IPS-18c (cell line): Measurements from ENCODE around the gene CDK6.
A peak's percentile ranks its signal among the peaks of the same experiment; 100 is the strongest.

Experiments used
- H3K4me3 ChIP-seq: 2 replicates; pipeline ENCODE4 v1.7.0; 2013; ENCODE audit warnings: low read depth, mild to moderate bottlenecking, low read length, moderate library complexity; ENCODE audit not compliant: insufficient read depth
- H3K9me3 ChIP-seq: one replicate; pipeline ENCODE4 v1.6.1; 2013; ENCODE audit warnings: mild to moderate bottlenecking, low read length, moderate library complexity; ENCODE audit not compliant: control insufficient read depth, insufficient read depth

The CDK6 gene

GRCh38 chr7:92595281-92595680 lies 241.1 kb downstream of the CDK6 start:
- no peak overlapping the region for H3K4me3 ChIP-seq
- no peaks in the 10 kb centered on the region for H3K9me3 ChIP-seq

DNA sequence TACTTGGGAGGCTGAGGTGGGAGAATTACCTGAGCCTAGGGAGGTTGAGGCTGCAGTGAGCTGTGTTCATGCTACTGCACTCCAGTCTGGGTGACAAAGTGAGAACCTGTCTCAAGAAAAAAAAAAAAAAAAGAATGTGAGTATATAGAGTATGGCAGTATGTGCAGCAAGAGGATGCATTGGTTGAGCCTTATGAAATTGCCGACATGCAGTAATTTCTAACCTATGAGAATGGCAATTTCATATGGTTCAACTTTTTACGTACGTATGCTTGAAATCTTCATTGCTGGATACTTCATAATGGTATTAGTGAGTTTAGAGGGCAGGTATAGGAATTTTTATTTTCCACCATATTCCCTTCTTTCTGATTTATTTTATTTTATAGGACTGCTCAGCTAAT lies 241.6 kb downstream of the CDK6 start:
- H3K4me3 ChIP-seq = no peak overlapping the region

DNA sequence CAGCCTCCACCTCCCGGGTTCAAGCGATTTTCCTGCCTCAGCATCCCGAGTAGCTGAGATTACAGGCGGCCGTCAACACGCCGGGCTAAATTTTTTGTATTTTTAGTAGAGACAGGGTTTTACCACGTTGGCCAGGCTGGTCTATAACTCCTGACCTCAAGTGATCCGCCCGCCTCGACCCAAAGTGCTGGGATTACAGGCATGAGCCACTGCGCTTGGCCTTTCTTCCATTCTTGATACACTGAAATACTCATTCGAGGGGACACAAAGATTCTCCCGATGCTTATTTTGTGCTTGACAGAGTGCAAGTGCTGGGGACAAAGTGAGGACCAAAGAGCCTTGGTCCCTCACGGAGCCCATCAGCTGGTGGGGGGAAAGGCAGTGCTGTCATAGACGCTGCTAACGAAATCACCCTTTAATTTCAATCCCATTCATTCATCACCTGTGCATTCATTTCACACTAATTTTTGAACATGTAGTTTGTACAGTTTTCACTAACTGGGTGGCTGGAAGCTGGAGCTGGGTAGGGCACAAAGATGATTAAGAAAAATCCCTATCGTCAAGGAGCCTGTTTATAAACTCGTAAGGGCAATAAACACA lies 245.6 kb downstream of the CDK6 start:
- no peaks in the 10 kb centered on the region for H3K9me3 ChIP-seq
- peak overlapping the region; percentile 95; the same call in 1 of the 2 replicates for H3K4me3 ChIP-seq

More for the DNA sequence above, 241.6 kb downstream of the CDK6 start:
- no peaks in the 10 kb centered on the region for H3K9me3 ChIP-seq

- peak overlapping the region; percentile 95 for H3K4me3 ChIP-seq
- no peaks in the 10 kb centered on the region for H3K9me3 ChIP-seq
Measured at GRCh38 chr7:92589056-92589455, 247.3 kb downstream of the CDK6 start.

DNA sequence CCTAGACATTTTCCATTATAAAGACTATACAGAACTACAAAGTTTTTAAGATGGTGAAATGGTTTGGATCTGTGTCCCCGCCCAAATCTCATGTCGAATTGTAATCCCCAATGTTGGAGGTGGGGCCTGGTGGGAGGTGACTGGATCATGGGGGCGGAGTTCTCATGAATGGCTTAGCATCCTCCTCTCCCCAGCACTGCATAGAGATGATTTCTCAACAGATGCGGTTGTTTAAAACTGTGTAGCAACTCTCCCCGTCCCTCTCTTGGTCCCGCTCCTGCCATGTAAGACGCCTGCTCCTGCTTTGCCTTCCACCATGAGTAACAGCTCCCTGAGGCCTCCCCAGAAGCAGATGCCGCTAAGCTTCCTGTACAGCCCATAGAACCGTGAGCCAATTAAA lies 247.8 kb downstream of the CDK6 start:
- peak overlapping the region; percentile 95; the same call in 1 of the 2 replicates for H3K4me3 ChIP-seq
- no peaks in the 10 kb centered on the region for H3K9me3 ChIP-seq

DNA sequence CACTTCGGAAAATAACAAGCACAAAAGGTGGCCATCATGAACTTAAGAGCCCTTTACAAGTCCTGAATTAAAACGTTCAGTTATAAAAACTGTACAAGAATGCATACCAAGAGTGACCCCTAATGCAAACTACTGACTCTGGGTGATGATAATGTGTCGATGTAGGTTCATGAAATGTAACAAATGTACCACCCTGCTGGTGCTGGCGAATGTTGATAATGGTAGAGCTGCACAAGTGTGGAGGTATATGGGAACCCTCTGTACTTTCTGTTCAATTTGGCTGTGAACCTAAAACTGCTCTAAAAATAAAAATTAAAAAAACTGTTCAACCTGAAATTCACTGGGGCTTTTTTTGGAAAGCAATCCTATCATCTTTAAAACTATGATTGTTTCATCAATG lies 249.5 kb downstream of the CDK6 start:
- Histone ChIP-seq H3K4me3 (no peak overlapping the region), H3K9me3 (no peaks in the 10 kb centered on the region)

DNA sequence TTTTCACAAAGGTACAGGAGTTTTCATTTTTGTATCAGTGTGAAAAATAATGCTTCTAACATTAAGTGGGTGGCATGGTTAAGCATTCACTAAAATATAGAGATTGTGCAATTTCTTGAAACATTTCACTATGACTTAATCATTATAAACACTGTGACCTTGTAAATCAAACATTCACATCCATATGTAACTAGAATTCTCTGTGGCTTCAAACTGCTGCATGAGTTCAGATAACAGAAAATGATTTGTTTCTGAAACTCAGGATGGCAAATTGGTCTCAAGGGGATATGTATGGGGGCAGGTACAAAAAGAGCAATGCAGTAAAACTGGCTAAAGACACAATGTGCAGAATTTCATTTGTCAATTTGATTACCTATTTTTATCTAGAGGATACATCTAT lies 250.0 kb downstream of the CDK6 start:
- Histone ChIP-seq H3K4me3 (no peak overlapping the region), H3K9me3 (no peaks in the 10 kb centered on the region)

DNA sequence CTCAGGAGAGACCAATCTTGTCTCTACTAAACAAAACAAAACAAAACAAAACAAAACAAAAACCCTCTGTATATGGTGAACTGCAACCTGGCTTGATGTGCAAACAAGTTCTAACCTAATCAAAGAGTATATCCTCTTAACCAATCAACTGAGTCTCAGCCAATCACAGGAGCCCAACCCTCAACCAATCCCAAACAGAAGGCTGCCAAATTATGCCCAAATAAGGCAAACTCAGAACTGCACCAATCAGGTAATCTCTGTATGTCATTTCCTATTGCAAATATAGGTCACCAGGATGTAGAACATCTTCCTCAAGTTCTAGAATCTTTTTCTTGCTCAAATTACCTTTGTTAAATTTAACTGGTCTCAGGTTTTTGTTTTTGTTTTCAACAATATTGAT lies 251.4 kb downstream of the CDK6 start:
- Histone ChIP-seq H3K9me3 (no peaks in the 10 kb centered on the region), H3K4me3 (no peak overlapping the region)

DNA sequence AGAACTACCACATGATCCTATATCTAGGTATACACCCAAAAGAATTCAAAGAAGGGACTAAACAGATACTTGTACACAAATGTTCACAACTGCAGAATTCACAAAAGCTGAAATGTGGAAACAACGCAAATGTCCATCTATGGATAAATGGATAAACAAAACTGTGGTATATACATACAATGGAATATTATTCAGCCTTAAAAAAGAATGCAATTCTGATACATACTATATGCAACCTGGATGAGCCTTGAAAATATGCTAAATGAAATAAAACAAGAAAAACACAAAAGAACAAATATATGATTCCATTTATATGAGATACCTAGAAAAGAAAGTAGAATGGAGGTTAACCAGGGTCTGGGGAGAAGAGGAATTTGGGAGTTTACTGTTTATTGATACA lies 253.4 kb downstream of the CDK6 start:
- H3K4me3 ChIP-seq = no peak overlapping the region
- H3K9me3 ChIP-seq = no peaks in the 10 kb centered on the region

DNA sequence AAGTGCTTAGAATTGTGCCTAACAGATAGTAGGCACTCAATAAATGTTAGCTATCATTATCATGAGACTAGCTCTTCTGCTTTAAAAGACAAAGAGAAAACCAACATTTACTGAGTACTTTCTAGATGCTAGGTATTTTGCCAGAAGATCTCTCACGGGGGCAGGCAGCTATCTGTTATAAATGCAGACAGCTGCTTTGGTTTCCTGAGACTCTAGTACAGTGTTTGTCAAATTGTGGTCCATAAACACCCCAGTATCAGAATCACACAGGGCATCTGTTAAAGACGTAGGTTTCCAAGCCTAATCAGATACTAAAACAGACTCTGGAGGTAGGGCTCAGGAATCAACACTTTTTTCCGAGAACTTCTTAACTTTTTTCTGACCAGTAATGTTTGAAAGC lies 260.1 kb downstream of the CDK6 start:
- H3K4me3 ChIP-seq = no peak overlapping the region
- no peaks in the 10 kb centered on the region for H3K9me3 ChIP-seq

DNA sequence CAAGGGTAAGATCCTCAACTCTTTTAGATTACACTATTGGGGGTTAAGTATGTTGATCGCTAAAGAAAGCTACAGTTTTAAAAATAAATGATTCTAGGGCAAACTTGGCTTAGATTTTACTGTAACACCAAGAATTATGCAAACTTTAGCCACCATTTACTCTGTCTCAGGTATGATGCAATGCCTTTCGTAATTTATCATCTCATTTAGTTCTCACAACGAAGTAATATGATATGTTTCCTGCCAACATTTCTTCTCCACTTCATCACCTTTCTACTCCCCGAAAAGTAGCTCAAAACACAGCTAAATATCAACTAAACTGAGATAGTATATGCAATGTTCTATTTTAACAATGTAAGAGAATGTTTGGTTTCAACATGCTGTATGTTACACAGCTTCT lies 267.2 kb downstream of the CDK6 start:
- H3K9me3 ChIP-seq = no peaks in the 10 kb centered on the region

DNA sequence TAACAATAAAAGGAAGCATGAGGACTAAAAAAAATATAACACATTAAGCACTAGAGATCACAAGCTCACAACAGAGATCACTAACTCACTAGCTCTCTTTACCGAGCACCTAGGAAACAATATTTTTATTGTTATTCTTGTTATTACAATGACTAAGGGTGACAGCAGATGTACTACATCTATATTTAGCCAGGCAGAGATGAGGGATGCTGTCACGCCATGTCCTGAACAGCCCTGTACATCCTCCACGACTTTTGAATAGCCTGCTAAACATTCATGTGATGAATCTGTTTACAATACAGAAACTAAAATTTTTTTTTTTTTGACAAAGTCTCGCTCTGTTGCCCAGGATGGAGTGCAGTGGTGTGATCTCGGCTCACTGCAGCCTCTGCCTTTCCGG lies 268.9 kb downstream of the CDK6 start:
- Histone ChIP-seq H3K9me3 (no peaks in the 10 kb centered on the region), H3K4me3 (no peak overlapping the region)

More for the DNA sequence above, 267.2 kb downstream of the CDK6 start:
- H3K4me3 ChIP-seq = no peak overlapping the region

DNA sequence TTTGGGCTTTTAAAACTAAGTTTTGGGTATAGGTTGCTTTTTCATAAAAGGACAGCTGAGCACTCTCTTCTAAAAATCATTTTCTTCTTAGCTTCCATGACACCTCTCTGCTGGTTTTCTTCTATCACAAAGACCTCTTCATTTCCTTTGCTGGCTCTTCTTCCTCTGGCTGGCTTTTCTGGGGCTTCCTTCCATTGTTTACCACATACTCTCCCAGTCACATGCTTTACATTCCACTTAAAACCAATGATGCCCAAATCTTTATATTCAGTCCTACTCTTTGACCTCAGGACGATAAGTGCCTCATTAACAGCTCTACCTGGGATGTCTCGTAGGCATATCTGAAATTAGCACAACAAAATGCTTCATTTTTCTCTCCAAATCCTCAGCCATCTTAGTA lies 273.0 kb downstream of the CDK6 start:
- Histone ChIP-seq H3K4me3 (no peak overlapping the region), H3K9me3 (no peaks in the 10 kb centered on the region)

GRCh38 chr7:92560602-92561001 lies 275.8 kb downstream of the CDK6 start:
- no peaks in the 10 kb centered on the region for H3K9me3 ChIP-seq

DNA sequence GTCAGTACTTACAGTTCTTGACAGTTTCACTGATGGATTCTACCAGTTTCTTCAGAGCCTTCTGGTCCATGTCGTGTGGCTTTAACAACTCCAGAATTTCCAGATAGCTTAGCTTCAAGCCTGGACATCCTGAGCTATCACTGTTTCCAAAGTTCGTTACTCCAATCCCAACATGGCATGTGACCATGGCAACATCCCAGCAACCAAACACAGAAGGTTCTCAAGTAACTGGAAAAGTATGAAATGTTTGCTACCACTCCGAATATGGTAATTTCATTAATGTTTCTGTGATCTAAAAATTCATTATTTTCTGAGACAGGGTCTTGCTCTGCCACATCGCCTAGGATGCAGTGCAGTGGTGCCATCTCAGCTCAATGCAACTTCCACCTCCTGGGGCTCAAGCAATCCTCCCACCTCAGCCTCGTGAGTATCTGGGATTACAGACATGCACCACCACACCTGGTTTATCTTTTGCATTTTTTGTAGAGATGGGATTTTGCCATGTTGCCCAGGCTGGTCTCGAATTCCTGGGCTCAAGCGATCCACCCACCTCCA lies 278.5 kb downstream of the CDK6 start:
- Histone ChIP-seq H3K4me3 (no peak overlapping the region), H3K9me3 (no peaks in the 10 kb centered on the region)

More at GRCh38 chr7:92560602-92561001, 275.8 kb downstream of the CDK6 start:
- H3K4me3 ChIP-seq = no peak overlapping the region

GRCh38 chr7:92557249-92557648 lies 279.1 kb downstream of the CDK6 start:
- no peak overlapping the region for H3K4me3 ChIP-seq
- H3K9me3 ChIP-seq = no peaks in the 10 kb centered on the region
